HepG2 (cell line): ENCODE results near the gene NOS2.

Experiments
- FOXO4 ChIP-seq: sonication (generic); formaldehyde crosslinking; conservative IDR thresholded peaks from 2 replicates; pipeline ENCODE4 v1.8.1; 2023; ENCODE audit warnings: missing genetic modification reagents
- ZNF232 ChIP-seq: sonication (generic); formaldehyde crosslinking; IDR thresholded peaks from 2 replicates; pipeline ENCODE4 v1.4.0; 2020; ENCODE audit warnings: missing genetic modification reagents, borderline replicate concordance
- ZNF503 ChIP-seq: sonication (generic); formaldehyde crosslinking; IDR thresholded peaks from 2 replicates; pipeline ENCODE4 v1.4.0; 2020; ENCODE audit warnings: missing genetic modification reagents
- ZSCAN9 ChIP-seq: IDR thresholded peaks from 2 replicates; pipeline ENCODE4 v1.6.1; 2016; ENCODE audit warnings: borderline replicate concordance

- TF ChIP-seq ZNF503 (no peak), ZSCAN9 (CRISPR knock-in tag) (no peak), ZNF232 (no peak), FOXO4 (no peak)
Measured at GRCh38 chr17:27818401-27819105, 18.2 kb upstream of the NOS2 start.
